AG10803 (cell line): Measurements from ENCODE around the gene WDR45.
"Not testable (repeated sequence)": the region's sequence is repeated elsewhere in the genome, so short reads cannot be mapped to it uniquely, and the experiment has no call there.

Experiments used
- DNase-seq: peaks from one replicate; pipeline ENCODE4 v3.0.0; 2010; ENCODE audit warnings: low read depth
- H3K4me3 ChIP-seq: 2 replicates; pipeline ENCODE4 v1.5.1; 2011; ENCODE audit warnings: mild to moderate bottlenecking, low read length, control low read depth
- TF ChIP-seq, protein P1 (sequence below): conservative IDR thresholded peaks from 2 replicates; pipeline ENCODE4 v1.5.1; 2011; ENCODE audit warnings: mild to moderate bottlenecking, low read length, control low read depth, inconsistent platforms

The WDR45 gene

DNA sequence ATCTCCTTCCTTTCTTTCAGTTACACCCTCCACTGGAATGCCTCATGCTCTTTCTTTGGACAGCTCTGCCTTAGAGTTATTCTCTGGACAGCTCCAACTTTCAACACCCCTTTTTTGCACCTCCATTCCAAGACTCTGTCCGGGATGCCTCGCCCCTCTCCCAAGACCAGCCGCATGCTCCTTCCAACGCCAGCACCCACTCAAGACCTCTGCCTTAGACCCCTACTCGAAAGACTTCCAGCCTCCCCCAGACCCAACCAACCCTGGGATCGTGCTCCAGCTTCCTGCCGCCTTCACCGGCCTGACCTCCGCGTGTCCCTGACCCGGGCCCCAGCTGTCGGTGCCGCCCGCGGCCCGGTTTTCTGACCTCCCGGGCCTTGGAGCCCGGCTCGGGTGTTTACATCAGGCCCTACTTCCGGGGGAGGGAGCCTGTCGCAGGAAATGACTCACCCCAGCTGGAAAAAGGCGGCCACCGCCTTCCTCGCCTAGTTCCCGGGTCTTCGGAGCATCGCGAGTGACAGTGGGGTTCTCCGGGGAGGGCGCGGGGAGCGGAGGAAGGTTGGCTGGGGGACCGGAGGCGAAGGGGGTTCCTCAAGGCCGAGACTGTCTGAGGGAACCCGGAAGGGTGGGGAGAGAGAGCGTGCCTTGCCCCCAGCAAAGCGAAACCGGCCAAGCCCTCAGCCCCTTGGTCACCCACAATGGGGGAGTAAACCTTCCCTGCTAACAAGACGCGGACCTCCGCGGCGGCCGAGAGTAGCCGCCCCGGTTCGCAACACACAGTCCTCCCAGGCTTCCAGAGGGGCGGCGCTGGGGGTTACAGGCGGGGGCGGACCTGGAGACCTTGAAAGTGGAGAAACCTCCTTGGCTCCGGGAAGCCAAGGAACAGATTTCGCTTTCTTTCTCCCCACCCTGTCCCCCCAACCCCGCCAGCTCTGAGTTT lies at the start of gene WDR45:
Gene WDR45 (minus strand): TSS at position 399 of the 940 bp plus-strand sequence. CDS start 1,792 bp downstream, outside the sequence.
- DNase-seq = peak; percentile 73
- TF ChIP-seq, protein P1, sequence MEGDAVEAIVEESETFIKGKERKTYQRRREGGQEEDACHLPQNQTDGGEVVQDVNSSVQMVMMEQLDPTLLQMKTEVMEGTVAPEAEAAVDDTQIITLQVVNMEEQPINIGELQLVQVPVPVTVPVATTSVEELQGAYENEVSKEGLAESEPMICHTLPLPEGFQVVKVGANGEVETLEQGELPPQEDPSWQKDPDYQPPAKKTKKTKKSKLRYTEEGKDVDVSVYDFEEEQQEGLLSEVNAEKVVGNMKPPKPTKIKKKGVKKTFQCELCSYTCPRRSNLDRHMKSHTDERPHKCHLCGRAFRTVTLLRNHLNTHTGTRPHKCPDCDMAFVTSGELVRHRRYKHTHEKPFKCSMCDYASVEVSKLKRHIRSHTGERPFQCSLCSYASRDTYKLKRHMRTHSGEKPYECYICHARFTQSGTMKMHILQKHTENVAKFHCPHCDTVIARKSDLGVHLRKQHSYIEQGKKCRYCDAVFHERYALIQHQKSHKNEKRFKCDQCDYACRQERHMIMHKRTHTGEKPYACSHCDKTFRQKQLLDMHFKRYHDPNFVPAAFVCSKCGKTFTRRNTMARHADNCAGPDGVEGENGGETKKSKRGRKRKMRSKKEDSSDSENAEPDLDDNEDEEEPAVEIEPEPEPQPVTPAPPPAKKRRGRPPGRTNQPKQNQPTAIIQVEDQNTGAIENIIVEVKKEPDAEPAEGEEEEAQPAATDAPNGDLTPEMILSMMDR = no peak
- peak within 1 kb of the TSS; percentile 76 for H3K4me3 ChIP-seq

DNA sequence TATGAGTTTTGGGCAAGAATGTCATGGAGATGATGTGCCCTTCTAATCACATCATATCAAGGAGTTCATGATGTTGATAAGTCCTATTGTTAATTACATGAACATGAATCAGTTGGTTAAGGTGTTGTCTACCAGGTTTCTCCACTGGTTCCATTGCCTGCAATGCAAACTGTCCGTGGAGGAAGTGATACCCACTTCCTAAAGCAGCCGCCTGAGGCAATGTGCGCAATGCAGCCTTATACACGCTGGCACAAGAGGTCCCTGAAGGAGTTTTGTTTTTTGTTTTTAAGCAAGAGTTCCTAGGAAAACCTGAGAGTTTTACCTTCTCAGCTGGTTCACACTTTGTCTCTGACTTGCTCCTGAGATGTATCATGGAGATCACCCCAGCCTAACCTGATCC lies 49.7 kb upstream of the WDR45 start:
- TF ChIP-seq, protein P1 = no peak
- H3K4me3 ChIP-seq = no peak overlapping the region
- DNase-seq = no peak

DNA sequence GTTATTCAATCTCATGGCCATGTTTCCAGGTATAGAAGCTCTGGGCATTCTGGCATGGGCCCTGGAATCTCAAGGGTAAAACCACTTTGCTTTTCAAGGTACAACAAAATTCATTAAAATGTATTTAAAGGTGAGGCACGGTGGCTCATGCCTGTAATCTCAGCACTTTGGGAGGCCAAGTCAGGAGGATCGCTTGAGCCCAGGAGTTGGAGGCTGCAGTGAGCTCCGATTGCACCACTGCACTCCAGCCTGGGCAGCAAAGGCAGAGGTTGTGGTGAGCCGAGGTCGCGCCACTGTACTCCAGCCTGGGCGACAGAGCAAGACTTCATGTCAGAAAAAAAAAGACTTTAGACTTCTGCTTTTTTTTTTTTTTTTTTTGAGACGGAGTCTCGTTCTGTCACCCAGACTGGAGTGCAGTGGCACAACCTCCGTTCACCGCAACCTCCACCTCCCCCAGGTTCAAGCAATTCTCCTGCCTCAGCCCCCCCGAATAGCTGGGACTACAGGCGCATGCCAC lies 48.1 kb upstream of the WDR45 start:
- not testable (repeated sequence) for H3K4me3 ChIP-seq, DNase-seq

DNA sequence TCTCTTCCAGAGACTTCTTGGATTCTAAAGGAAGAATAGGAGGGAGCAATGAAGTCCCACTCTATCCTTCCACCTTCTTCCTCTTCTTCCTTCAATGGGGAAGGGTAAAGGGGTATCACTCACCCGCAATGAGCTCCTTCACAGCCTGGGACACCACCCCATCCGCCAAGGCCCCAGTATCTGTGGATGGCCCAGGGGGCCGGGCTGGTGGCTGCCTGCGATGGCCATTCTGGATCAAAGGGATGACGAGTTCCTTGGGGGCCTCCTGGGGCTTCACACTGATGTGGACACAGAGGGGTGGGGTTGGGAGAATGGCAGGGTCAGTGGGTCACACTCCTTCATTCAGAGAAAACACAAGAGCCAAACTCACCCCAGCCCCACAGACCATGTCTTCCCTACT lies 42.8 kb upstream of the WDR45 start:
- TF ChIP-seq, protein P1 = no peak
- H3K4me3 ChIP-seq = peak overlapping the region; percentile 78
- DNase-seq = no peak

DNA sequence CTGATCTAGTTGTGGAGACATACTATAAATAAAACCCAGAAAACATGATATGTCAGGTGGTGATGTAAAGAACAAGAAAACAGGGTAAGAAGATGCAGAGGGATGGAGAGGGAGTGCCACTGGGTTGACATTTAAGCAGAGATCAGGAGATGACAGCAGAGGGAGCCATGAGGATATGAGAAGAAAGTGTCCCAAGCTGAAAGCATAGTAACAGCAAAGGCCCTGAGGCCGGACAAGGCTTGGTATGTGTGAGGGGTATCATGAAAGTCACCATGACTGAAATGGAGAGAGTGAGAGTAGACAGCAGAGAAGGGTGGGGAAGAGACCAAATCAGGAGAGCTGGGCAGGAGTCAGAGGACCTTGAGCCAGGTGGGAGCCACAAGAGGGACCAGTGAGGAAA lies 40.4 kb upstream of the WDR45 start:
- TF ChIP-seq, protein P1 = no peak
- no peak for DNase-seq
- H3K4me3 ChIP-seq = no peak overlapping the region

DNA sequence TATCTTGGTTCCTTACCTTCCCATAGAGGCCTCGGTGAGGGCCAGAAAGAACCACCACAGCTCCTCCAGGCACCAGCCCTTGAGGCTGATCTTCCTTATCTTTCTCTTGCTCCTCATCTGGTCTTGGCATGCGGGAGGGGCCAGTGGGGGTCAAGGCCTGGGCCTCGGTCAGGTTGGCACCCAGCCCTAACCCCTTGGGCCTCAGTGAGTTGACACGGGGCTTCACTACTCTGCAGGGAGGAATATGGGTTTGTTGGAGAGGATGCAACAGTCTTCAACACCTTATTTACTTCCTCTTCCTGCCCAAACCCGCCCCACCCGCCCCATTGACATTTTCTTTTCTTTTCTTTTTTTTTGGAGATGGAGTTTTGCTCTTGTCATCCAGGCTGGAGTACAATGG lies 37.9 kb upstream of the WDR45 start:
- no peak overlapping the region for H3K4me3 ChIP-seq
- TF ChIP-seq, protein P1 = no peak
- DNase-seq = no peak

DNA sequence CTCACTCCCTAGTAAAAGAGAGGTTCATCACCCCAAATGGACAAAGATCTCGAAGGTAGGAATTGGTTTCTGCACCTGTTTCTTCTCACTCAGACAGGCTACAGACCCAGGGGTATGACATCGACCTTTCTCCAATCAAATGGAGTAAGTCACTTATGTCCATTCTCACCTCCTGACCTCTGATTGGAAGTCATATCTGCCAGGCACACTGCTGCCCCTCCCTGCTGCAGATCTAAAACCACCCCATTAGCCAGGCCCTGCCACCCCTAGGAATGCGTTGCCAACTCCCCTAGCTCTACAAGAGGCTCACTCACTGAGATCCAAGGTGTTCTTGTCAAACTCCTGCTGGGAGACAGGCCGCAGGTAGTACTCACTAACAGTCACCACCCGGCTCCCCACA lies 37.0 kb upstream of the WDR45 start:
- H3K4me3 ChIP-seq = no peak overlapping the region
- TF ChIP-seq, protein P1 = no peak
- DNase-seq = no peak
